DMS 273 treated with DMSO at 0.1 percent for 48 hours (cell line): Measurements from ENCODE around the gene CYLD.

Experiments used
- DNase-seq: peaks from one replicate; lab custom pipeline; 2025; lab: John Stamatoyannopoulos, UW

Gene CYLD

GRCh38 chr16:50740736-50741135 lies 1.1 kb upstream of the CYLD start:
- DNase-seq = no peak

- peak; percentile 49 for DNase-seq
Measured at GRCh38 chr16:50741225-50741780, 583 bp upstream of the CYLD start.

- no peak for DNase-seq
Measured at GRCh38 chr16:50742576-50743200, 802 bp downstream of the CYLD start.

- no peak for DNase-seq
Measured at GRCh38 chr16:50743581-50744225, 1.8 kb downstream of the CYLD start.

GRCh38 chr16:50744881-50745280 lies 3.0 kb downstream of the CYLD start:
- no peak for DNase-seq

- no peak for DNase-seq
Measured at GRCh38 chr16:50745940-50746339, 4.1 kb downstream of the CYLD start.

- DNase-seq = no peak
Measured at GRCh38 chr16:50747207-50747956, 5.5 kb downstream of the CYLD start.

- no peak for DNase-seq
Measured at GRCh38 chr16:50751528-50751927, 9.6 kb downstream of the CYLD start.

- DNase-seq = no peak
Measured at GRCh38 chr16:50752471-50753235, 10.8 kb downstream of the CYLD start.

GRCh38 chr16:50756473-50756872 lies 14.6 kb downstream of the CYLD start:
- no peak for DNase-seq

GRCh38 chr16:50761267-50761666 lies 19.4 kb downstream of the CYLD start:
- DNase-seq = no peak

- DNase-seq = no peak
Measured at GRCh38 chr16:50762241-50762640, 20.4 kb downstream of the CYLD start.

GRCh38 chr16:50763211-50763610 lies 21.3 kb downstream of the CYLD start:
- no peak for DNase-seq

- no peak for DNase-seq
Measured at GRCh38 chr16:50765260-50765659, 23.4 kb downstream of the CYLD start.

GRCh38 chr16:50765861-50766260 lies 24.0 kb downstream of the CYLD start:
- no peak for DNase-seq

GRCh38 chr16:50767197-50767596 lies 25.3 kb downstream of the CYLD start:
- DNase-seq = no peak

- DNase-seq = no peak
Measured at GRCh38 chr16:50771366-50771765, 29.5 kb downstream of the CYLD start.

GRCh38 chr16:50774405-50774804 lies 32.5 kb downstream of the CYLD start:
- no peak for DNase-seq

- DNase-seq = no peak
Measured at GRCh38 chr16:50774960-50775359, 33.1 kb downstream of the CYLD start.

GRCh38 chr16:50776037-50776436 lies 34.2 kb downstream of the CYLD start:
- DNase-seq = no peak

GRCh38 chr16:50778284-50779163 lies 36.6 kb downstream of the CYLD start:
- DNase-seq = no peak
